Natural killer cell (primary cell): Measurements from ENCODE around the gene ASCC2. TPM values are rescaled to one million over a fixed set of nuclear protein-coding genes. Genes with fewer than 3 reads are reported as not detected.
"Not testable (repeated sequence)": the region's sequence is repeated elsewhere in the genome, so short reads cannot be mapped to it uniquely, and the experiment has no call there.

Experiments
- ATAC-seq, 3 donors: fragments of 150-1000 bp in 2 of 3; fragments of 200-7000 bp in 1 of 3; cut with Tn5 transposase; 1 replicate in 1 of 3; 2 replicates in 2 of 3; pipeline ENCODE4 v1.10.0; 2021; ENCODE audit warnings: mild to moderate bottlenecking in 2 of 3, moderate library complexity in 2 of 3
- DNase-seq, 2 donors: peaks; one replicate each; pipeline versions ENCODE4 v3.0.0 to v3.0.0-alpha.2; 2013 to 2021; ENCODE audit warnings: mixed read lengths in 1 of 2
- H3K27ac ChIP-seq: one replicate; pipeline ENCODE4 v1.5.1; 2013; ENCODE audit warnings: mild to moderate bottlenecking, low read length
- H3K27me3 ChIP-seq: one replicate; pipeline ENCODE4 v1.6.1; 2013; ENCODE audit warnings: low read length; ENCODE audit not compliant: control insufficient read depth, insufficient read depth
- H3K36me3 ChIP-seq: one replicate; pipeline ENCODE4 v1.6.1; 2013; ENCODE audit warnings: low read length; ENCODE audit not compliant: control insufficient read depth, insufficient read depth
- H3K4me1 ChIP-seq: one replicate; pipeline ENCODE4 v1.6.1; 2013; ENCODE audit warnings: low read length; ENCODE audit not compliant: control insufficient read depth, insufficient read depth
- H3K4me3 ChIP-seq: one replicate; pipeline ENCODE4 v1.5.1; 2013; ENCODE audit warnings: low read length
- H3K9me3 ChIP-seq: one replicate; pipeline ENCODE4 v1.6.1; 2013; ENCODE audit warnings: low read length; ENCODE audit not compliant: control insufficient read depth, insufficient read depth
- H3K27ac Mint-ChIP-seq, 2 donors: one replicate each; pipeline ENCODE4 v1.8.0; 2022; ENCODE audit warnings: mild to moderate bottlenecking in 2 of 2, mixed read lengths in 2 of 2, moderate library complexity in 1 of 2
- H3K27me3 Mint-ChIP-seq, 2 donors: one replicate each; pipeline ENCODE4 v1.8.0; 2022; ENCODE audit warnings: low read depth in 2 of 2, mixed read lengths in 2 of 2
- H3K36me3 Mint-ChIP-seq: one replicate; pipeline ENCODE4 v1.8.0; 2022; ENCODE audit warnings: mixed read lengths
- H3K4me1 Mint-ChIP-seq, 2 donors: one replicate each; pipeline ENCODE4 v1.8.0; 2022; ENCODE audit warnings: mixed read lengths in 2 of 2
- H3K4me3 Mint-ChIP-seq: one replicate; pipeline ENCODE4 v1.8.0; 2022; ENCODE audit warnings: mild to moderate bottlenecking, moderate library complexity, mixed read lengths
- H3K9me3 Mint-ChIP-seq, 2 donors: one replicate each; pipeline ENCODE4 v1.8.0; 2022; ENCODE audit warnings: mixed read lengths in 2 of 2
- WGBS: methylation state at CpG from one replicate; pipeline ENCODE4 v1.1.7; 2013; ENCODE audit warnings: missing lambda C conversion rate; ENCODE audit not compliant: insufficient coverage; 5-methylcytosine and 5-hydroxymethylcytosine counted together
- intact Hi-C: fragments of 100-400 bp; cut with micrococcal nuclease; formaldehyde crosslinking; loops from one replicate; pipeline ENCODE4 v1.14.2; 2022
- total RNA-seq, 4 donors: library from RNA; stranded (reverse); fragments of 120-200 nt in 1 of 4; gene quantifications; one replicate each; pipeline versions ENCODE4 v1.2.3 to v1.2.4, GENCODE V29; 2013 to 2022
- TF ChIP-seq, protein P1 (sequence below): fragments of 200-600 bp; IDR thresholded peaks from one replicate; pipeline ENCODE4 v1.8.0; 2022; ENCODE audit warnings: antibody characterized with exemption

The ASCC2 gene
- total RNA-seq, 3 donors from 2014 or later (not counting 1 experiment from before 2014, with no cell fraction given): 102 to 130 (median 128) TPM

DNA sequence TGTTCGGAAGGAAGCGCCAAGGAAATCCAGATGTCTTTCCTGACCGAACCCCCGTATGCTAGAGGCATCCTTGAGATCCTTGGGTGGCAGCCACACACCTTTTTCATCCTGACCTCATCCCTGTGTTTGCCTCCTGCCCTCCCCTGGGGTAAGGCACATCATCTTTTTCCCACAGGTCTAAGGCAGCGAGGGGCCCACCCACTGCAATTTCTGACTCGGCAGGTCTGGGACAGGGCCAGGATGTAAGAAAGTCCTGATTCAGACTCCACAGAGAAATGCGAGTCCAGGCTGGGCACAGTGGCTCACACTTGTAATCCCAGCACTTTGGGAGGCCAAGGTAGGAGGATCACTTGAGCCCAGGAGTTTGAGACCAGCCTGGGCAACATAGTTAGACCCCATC is 81.7 kb downstream of the ASCC2 start:
- Histone ChIP-seq H3K9me3 (no peaks in the 10 kb centered on the region), H3K4me1 (peaks cover 9% of the 10 kb centered on the region), H3K36me3 (no peaks in the 10 kb centered on the region), H3K27me3 (no peaks in the 10 kb centered on the region), H3K27ac (no peak overlapping the region), H3K4me3 (no peak overlapping the region)
- H3K4me1 Mint-ChIP-seq: peaks cover 10 to 22% of the 10 kb centered on the region in 2 donors
- H3K27ac Mint-ChIP-seq: no peak overlapping the region
- H3K36me3 Mint-ChIP-seq: no peaks in the 10 kb centered on the region
- H3K27me3 Mint-ChIP-seq: no peaks in the 10 kb centered on the region
- no peak for ATAC-seq
- H3K9me3 Mint-ChIP-seq: no peaks in the 10 kb centered on the region
- WGBS: 97% methylated on average over 7 of the region's 7 CpGs
- TF ChIP-seq, protein P1, sequence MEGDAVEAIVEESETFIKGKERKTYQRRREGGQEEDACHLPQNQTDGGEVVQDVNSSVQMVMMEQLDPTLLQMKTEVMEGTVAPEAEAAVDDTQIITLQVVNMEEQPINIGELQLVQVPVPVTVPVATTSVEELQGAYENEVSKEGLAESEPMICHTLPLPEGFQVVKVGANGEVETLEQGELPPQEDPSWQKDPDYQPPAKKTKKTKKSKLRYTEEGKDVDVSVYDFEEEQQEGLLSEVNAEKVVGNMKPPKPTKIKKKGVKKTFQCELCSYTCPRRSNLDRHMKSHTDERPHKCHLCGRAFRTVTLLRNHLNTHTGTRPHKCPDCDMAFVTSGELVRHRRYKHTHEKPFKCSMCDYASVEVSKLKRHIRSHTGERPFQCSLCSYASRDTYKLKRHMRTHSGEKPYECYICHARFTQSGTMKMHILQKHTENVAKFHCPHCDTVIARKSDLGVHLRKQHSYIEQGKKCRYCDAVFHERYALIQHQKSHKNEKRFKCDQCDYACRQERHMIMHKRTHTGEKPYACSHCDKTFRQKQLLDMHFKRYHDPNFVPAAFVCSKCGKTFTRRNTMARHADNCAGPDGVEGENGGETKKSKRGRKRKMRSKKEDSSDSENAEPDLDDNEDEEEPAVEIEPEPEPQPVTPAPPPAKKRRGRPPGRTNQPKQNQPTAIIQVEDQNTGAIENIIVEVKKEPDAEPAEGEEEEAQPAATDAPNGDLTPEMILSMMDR: no peak
- no peak for DNase-seq
- intact Hi-C loops: no loop called here
- no peak overlapping the region for H3K4me3 Mint-ChIP-seq

DNA sequence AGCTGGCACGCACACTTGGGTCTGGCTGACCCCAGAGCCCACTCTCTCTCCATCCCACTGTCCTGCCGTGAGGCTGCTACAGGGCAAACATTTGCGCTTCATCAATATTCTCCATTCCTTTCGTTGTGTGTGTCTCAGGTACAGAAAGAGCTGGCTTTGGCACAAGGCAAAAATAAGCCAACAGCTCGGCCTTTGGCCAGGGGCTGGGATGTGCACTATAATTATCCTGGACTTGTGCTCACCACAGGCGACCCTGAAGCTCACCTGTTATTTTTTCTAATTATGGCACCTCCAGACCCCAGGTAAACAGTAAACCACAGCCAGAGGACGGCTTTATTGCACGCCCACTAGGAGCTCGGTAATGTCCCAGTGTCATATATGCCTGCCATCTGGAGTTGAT is 82.2 kb downstream of the ASCC2 start:
- Mint-ChIP-seq H3K4me1 (peaks cover 14 to 27% of the 10 kb centered on the region in 2 donors), H3K27ac (no peak overlapping the region), H3K4me3 (no peak overlapping the region), H3K36me3 (no peaks in the 10 kb centered on the region), H3K27me3 (no peaks in the 10 kb centered on the region), H3K9me3 (no peaks in the 10 kb centered on the region)
- Histone ChIP-seq H3K36me3 (no peaks in the 10 kb centered on the region), H3K9me3 (no peaks in the 10 kb centered on the region), H3K4me1 (peaks cover 13% of the 10 kb centered on the region), H3K27ac (no peak overlapping the region), H3K4me3 (no peak overlapping the region), H3K27me3 (no peaks in the 10 kb centered on the region)
- intact Hi-C loops: no loop called here
- TF ChIP-seq, protein P1: no peak
- DNase-seq (no peak), ATAC-seq (no peak)
- 94% methylated on average over 9 of the region's 9 CpGs for WGBS

DNA sequence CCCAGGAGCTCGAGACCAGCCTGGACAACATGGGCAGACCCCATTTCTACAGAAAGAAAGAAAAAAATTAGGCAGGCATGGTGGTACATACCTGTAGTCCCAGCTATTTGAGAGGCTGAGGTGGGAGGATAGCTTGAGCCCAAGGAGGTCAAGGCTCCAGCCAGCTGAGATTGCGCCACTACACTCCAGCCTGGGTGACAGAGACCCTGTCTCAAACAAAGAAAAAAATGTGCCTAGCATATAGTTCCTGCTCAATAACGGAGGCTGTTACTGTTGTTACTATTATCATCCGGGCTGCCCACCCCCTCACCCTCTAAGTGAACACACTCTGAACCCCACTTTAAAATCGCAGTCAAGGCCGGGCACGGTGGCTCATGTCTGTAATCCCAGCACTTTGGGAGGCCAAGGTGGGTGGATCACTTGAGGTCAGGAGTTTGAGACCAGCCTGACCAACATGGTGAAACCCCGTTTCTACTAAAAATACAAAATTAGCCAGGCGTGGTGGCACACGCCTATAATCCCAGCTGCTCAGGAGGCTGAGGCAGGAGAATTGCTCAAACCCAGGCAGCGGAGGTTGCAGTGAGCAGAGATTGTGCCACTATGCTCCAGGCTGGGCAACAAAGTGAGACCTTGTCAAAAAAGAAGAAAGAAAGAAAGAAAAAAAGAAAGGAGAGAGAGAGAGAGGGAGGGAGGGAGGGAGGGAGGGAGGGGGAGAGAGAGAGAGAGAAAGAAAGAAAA is 83.2 kb downstream of the ASCC2 start:
- H3K27me3 Mint-ChIP-seq, H3K36me3 Mint-ChIP-seq, H3K4me3 ChIP-seq, intact Hi-C loops, H3K9me3 Mint-ChIP-seq, H3K36me3 ChIP-seq, H3K27me3 ChIP-seq, DNase-seq, ATAC-seq, H3K4me3 Mint-ChIP-seq, H3K27ac ChIP-seq, H3K9me3 ChIP-seq, H3K27ac Mint-ChIP-seq: not testable (repeated sequence)
- H3K4me1 Mint-ChIP-seq: peaks cover 25 to 35% of the 10 kb centered on the region in 2 donors
- peaks cover 18% of the 10 kb centered on the region for H3K4me1 ChIP-seq
- WGBS: 90% methylated on average over 10 of the region's 11 CpGs

DNA sequence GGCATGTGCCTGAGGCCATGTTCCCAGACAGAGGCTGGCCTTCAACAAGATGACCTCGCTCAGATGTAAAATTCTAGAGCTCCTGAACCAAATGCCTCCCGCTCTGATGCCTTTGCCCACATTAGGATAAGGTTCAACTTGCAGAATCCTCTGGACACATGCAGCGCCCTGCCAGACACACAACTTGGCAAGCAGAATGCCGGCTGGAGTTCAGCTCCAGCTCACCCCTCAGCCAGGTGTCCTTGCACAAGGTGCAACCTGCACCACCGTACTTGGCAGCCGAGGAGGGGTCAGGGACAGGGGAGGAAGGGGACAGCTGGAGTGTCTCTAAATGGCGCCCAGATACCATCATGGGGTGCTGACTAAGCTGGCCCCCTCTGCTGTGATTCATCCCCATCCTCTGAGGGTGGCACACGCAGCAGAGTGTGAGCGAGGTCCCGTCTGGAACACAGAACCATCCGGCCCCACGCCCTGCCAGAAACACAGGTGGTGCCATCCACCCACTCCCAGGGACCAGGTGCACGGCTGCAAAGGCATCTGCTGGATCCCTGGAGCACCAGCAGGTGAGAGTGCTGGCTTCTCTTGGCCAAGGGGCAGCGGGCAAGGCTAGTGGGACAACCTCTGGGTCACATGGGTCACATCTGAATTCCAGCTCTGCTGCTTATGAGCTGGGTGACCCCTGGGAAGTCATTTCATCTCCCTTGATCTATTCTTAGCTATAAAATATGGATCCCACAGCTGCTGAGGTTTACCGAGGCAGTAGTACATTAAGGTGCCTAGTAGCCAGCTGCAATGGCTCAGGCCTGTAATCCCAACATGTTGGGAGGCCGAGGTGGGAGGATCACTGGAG is 84.0 kb downstream of the ASCC2 start:
- H3K4me3 ChIP-seq: no peak overlapping the region
- TF ChIP-seq, protein P1: no peak
- H3K9me3 ChIP-seq: no peaks in the 10 kb centered on the region
- Mint-ChIP-seq H3K27me3 (no peaks in the 10 kb centered on the region), H3K4me1 (peaks cover 28 to 35% of the 10 kb centered on the region in 2 donors), H3K4me3 (no peak overlapping the region), H3K36me3 (no peaks in the 10 kb centered on the region), H3K9me3 (no peaks in the 10 kb centered on the region), H3K27ac (no peak overlapping the region)
- ATAC-seq (no peak), DNase-seq (no peak)
- 91% methylated on average over 16 of the region's 16 CpGs for WGBS
- no peak overlapping the region for H3K27ac ChIP-seq
- peaks cover 18% of the 10 kb centered on the region for H3K4me1 ChIP-seq
- no peaks in the 10 kb centered on the region for H3K36me3 ChIP-seq
- H3K27me3 ChIP-seq: no peaks in the 10 kb centered on the region
- intact Hi-C loops: no loop called here
